DOHH2 (cell line): Measurements from ENCODE around the gene DDHD1.

Experiments
- H3F3A ChIP-seq: fragments of 200-600 bp; sonication (generic), shearing (Covaris generic); 2 replicates; pipeline ENCODE4 v1.6.0; 2016; ENCODE audit warnings: antibody characterized with exemption, mild to moderate bottlenecking; ENCODE audit not compliant: control insufficient read depth, insufficient read depth
- H3K27ac ChIP-seq: fragments of 200-600 bp; sonication (generic); 2 replicates; pipeline ENCODE4 v1.5.1; 2014; ENCODE audit warnings: low read depth, mild to moderate bottlenecking, low read length, moderate library complexity
- H3K27me3 ChIP-seq: fragments of 200-600 bp; sonication (generic); 2 replicates; pipeline ENCODE4 v1.6.1; 2014; ENCODE audit warnings: mild to moderate bottlenecking, low read length, mixed read lengths; ENCODE audit not compliant: control insufficient read depth
- H3K36me3 ChIP-seq: fragments of 200-600 bp; sonication (generic); 2 replicates; pipeline ENCODE4 v1.6.1; 2014; ENCODE audit warnings: mild to moderate bottlenecking, low read length, moderate library complexity, mixed read lengths; ENCODE audit not compliant: control insufficient read depth
- H3K4me1 ChIP-seq: fragments of 200-600 bp; sonication (generic); 2 replicates; pipeline ENCODE4 v1.6.1; 2014; ENCODE audit warnings: mild to moderate bottlenecking, low read length, mixed read lengths; ENCODE audit not compliant: control insufficient read depth
- H3K4me2 ChIP-seq: fragments of 200-600 bp; sonication (generic); 2 replicates; pipeline ENCODE4 v1.6.0; 2014; ENCODE audit warnings: mild to moderate bottlenecking, low read length, moderate library complexity
- H3K4me3 ChIP-seq: fragments of 200-600 bp; sonication (generic); 2 replicates; pipeline ENCODE4 v1.5.1; 2014; ENCODE audit warnings: mild to moderate bottlenecking, low read length, mixed read lengths
- H3K79me2 ChIP-seq: fragments of 200-600 bp; sonication (generic); 2 replicates; pipeline ENCODE4 v1.6.1; 2014; ENCODE audit warnings: mild to moderate bottlenecking, low read length, mixed read lengths; ENCODE audit not compliant: control insufficient read depth
- H3K9me2 ChIP-seq: fragments of 200-600 bp; sonication (generic); replicated peaks from 2 replicates; pipeline ENCODE4 v1.6.1; 2014; ENCODE audit warnings: mild to moderate bottlenecking, low read length, mixed read lengths; ENCODE audit not compliant: control insufficient read depth
- H3K9me3 ChIP-seq: fragments of 200-600 bp; sonication (generic); 2 replicates; pipeline ENCODE4 v1.6.1; 2014; ENCODE audit warnings: antibody characterized with exemption, low read length, mixed read lengths; ENCODE audit not compliant: control insufficient read depth, insufficient read depth
- H4K20me1 ChIP-seq: fragments of 200-600 bp; sonication (generic); 2 replicates; pipeline ENCODE4 v1.6.0; 2014; ENCODE audit warnings: low read depth, mild to moderate bottlenecking, antibody characterized with exemption, low read length, moderate library complexity; ENCODE audit not compliant: control insufficient read depth, insufficient read depth
- EZH2phosphoT487 ChIP-seq: fragments of 200-600 bp; sonication (generic); IDR thresholded peaks from 2 replicates; pipeline ENCODE4 v1.6.1; 2017; ENCODE audit warnings: borderline replicate concordance, mild to moderate bottlenecking, antibody characterized with exemption, low read length, moderate library complexity, mixed read lengths
- TF ChIP-seq, protein P1 (sequence below): fragments of 200-600 bp; sonication (generic); IDR thresholded peaks from one replicate; pipeline ENCODE4 v1.5.1; 2014; ENCODE audit warnings: antibody characterized with exemption, mild to moderate bottlenecking, low read depth, low read length; ENCODE audit not compliant: poor library complexity, severe bottlenecking

DDHD1 gene

DNA sequence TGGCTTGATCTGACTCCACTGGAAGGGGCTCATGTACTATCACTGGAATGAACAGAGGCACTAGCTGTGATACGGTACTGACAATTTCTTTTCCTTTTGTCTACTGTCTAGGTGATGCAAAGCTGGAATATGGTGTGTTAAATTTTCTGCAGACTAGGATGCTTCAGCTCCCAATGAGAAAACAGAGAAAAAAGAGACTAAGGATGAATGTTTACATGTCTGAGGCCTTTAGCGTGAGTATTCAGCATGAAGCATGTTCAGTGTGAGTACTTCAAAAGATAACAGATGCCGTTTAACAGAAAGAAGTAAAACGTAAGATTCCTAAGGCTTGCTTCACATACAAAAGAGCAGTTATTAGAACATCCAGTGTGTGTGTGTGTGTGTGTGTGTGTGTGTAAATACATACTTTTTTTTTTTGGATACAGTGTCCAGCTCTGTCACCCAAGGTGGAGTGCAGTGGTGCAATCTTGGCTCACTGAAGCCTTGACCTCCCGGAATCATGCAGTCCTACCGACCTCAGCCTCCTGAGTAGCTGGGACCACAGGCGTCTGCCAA is 110.0 kb downstream of the DDHD1 start:
- TF ChIP-seq EZH2phosphoT487 = no peak
- TF ChIP-seq, protein P1, sequence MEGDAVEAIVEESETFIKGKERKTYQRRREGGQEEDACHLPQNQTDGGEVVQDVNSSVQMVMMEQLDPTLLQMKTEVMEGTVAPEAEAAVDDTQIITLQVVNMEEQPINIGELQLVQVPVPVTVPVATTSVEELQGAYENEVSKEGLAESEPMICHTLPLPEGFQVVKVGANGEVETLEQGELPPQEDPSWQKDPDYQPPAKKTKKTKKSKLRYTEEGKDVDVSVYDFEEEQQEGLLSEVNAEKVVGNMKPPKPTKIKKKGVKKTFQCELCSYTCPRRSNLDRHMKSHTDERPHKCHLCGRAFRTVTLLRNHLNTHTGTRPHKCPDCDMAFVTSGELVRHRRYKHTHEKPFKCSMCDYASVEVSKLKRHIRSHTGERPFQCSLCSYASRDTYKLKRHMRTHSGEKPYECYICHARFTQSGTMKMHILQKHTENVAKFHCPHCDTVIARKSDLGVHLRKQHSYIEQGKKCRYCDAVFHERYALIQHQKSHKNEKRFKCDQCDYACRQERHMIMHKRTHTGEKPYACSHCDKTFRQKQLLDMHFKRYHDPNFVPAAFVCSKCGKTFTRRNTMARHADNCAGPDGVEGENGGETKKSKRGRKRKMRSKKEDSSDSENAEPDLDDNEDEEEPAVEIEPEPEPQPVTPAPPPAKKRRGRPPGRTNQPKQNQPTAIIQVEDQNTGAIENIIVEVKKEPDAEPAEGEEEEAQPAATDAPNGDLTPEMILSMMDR = no peak
- no peaks in the 10 kb centered on the region for H3K27me3 ChIP-seq
- no peak overlapping the region for H3K27ac ChIP-seq
- no peak overlapping the region for H3K4me3 ChIP-seq
- no peaks in the 10 kb centered on the region for H3F3A ChIP-seq
- H3K4me1 ChIP-seq = no peaks in the 10 kb centered on the region
- no peak overlapping the region for H3K4me2 ChIP-seq
- H4K20me1 ChIP-seq = no peaks in the 10 kb centered on the region
- H3K79me2 ChIP-seq = no peaks in the 10 kb centered on the region
- H3K9me2 ChIP-seq = no peaks in the 10 kb centered on the region
- H3K36me3 ChIP-seq = peaks cover 57% of the 10 kb centered on the region
- no peaks in the 10 kb centered on the region for H3K9me3 ChIP-seq

DNA sequence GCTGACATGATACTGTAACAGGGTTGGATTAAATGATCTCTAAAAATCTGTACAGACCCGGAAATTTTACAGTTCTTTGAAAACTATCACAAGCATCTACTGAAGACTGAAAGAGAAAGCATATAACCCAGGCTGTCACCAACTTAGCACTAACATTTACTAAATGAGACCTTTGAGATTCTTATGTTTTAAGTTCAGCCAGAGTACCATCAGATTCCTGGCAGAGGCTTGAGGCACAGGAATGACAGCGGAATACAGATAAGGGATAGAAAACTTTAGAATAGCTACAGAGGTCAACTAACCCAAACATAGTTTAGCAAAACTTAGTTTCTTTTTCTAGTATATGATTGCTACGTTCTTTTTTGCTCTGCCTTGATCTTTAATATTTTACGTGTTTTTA is 110.6 kb downstream of the DDHD1 start:
- Histone ChIP-seq H3K9me2 (no peaks in the 10 kb centered on the region), H3K9me3 (no peaks in the 10 kb centered on the region), H3K4me3 (no peak overlapping the region), H3K4me1 (no peaks in the 10 kb centered on the region), H3K27me3 (no peaks in the 10 kb centered on the region), H3F3A (no peaks in the 10 kb centered on the region), H3K4me2 (no peak overlapping the region), H3K27ac (no peak overlapping the region), H3K36me3 (peaks cover 61% of the 10 kb centered on the region), H3K79me2 (no peaks in the 10 kb centered on the region), H4K20me1 (no peaks in the 10 kb centered on the region)
- TF ChIP-seq EZH2phosphoT487 = no peak
- TF ChIP-seq, protein P1 = no peak

DNA sequence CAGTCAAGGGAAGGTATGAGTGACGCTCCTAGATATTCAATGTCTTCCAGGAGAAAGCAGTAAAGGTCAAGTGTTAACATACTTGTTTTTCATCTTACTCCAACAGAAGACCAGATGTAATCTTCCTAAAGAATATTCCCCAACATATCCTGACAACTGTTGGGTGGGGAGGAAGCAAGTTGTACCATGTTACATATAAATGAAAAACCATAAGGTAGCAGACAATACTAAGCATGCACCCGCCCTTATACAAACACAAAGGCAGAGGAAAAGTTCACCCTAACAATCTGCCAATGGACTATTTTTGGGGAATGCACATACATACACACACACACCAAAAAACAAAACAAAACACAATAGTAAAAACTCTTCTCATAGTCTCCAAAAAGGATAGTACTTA is 112.1 kb downstream of the DDHD1 start:
- Histone ChIP-seq H3K27ac (no peak overlapping the region), H3K4me3 (no peak overlapping the region), H3K27me3 (no peaks in the 10 kb centered on the region), H3F3A (no peaks in the 10 kb centered on the region), H3K79me2 (no peaks in the 10 kb centered on the region), H3K9me3 (no peaks in the 10 kb centered on the region), H3K36me3 (peaks cover 66% of the 10 kb centered on the region), H3K4me1 (no peaks in the 10 kb centered on the region), H3K4me2 (no peak overlapping the region), H3K9me2 (no peaks in the 10 kb centered on the region), H4K20me1 (no peaks in the 10 kb centered on the region)
- TF ChIP-seq EZH2phosphoT487 = no peak
- TF ChIP-seq, protein P1 = no peak
